ENCODE measurements around the gene CYP46A1. TPM values are rescaled to one million over a fixed set of nuclear protein-coding genes. Genes with fewer than 3 reads are reported as not detected.

The CYP46A1 gene
- total RNA-seq, 2 donors from 2014 or later = 0.15 to 0.29 TPM

- DNase-seq = no peak
- H3K4me1 Mint-ChIP-seq = no peaks in the 10 kb centered on the region
- peaks cover 13% of the 10 kb centered on the region for H3K9me3 ChIP-seq (ENCODE audit: control insufficient read depth, low read length, poor library complexity, severe bottlenecking)
- H3K27me3 Mint-ChIP-seq = peaks cover 6% of the 10 kb centered on the region
- H3K27ac Mint-ChIP-seq = no peak overlapping the region
- no peak for ATAC-seq
- no peaks in the 10 kb centered on the region for H3K36me3 Mint-ChIP-seq (ENCODE audit: low read depth)
- H3K4me3 Mint-ChIP-seq = no peak overlapping the region
Observed at GRCh38 chr14:99707420-99707819, 23.3 kb downstream of the CYP46A1 start.

GRCh38 chr14:99707921-99708320, 23.8 kb downstream of the CYP46A1 start:
- H3K4me3 Mint-ChIP-seq = no peak overlapping the region

DNA sequence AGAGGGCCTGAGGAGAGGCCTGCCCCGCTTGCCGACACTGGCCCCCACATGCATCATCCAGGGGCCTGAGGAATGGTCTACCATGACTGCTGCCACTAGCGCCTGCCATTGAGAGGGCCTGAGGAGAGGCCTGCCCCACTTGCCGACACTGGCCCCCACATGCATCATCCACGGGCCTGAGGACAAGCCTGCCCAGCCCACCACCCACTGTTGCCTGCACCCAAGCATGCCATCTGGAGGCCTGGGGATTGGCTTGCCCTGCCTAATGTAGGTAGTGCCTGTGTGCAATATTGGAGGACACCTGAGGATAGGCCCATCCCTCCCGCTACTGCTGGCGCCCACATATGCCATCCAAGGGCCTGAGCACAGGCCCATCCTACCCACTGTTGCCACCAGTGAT, 24.4 kb downstream of the CYP46A1 start:
- no peak for DNase-seq
- peaks cover 7% of the 10 kb centered on the region for H3K9me3 ChIP-seq (ENCODE audit: control insufficient read depth, low read length, poor library complexity, severe bottlenecking)
- H3K4me1 Mint-ChIP-seq = no peaks in the 10 kb centered on the region
- H3K36me3 Mint-ChIP-seq (ENCODE audit: low read depth) = no peaks in the 10 kb centered on the region
- peaks cover 6% of the 10 kb centered on the region for H3K27me3 Mint-ChIP-seq
- ATAC-seq = no peak
- H3K4me3 Mint-ChIP-seq = no peak overlapping the region
- H3K27ac Mint-ChIP-seq = no peak overlapping the region

More at GRCh38 chr14:99707921-99708320, 23.8 kb downstream of the CYP46A1 start:
- ATAC-seq (no peak), DNase-seq (no peak)
- H3K9me3 ChIP-seq (ENCODE audit: control insufficient read depth, low read length, poor library complexity, severe bottlenecking) = peaks cover 12% of the 10 kb centered on the region
- Mint-ChIP-seq H3K27ac (no peak overlapping the region), H3K27me3 (peaks cover 6% of the 10 kb centered on the region), H3K4me1 (no peaks in the 10 kb centered on the region), H3K36me3 (ENCODE audit: low read depth) (no peaks in the 10 kb centered on the region)

DNA sequence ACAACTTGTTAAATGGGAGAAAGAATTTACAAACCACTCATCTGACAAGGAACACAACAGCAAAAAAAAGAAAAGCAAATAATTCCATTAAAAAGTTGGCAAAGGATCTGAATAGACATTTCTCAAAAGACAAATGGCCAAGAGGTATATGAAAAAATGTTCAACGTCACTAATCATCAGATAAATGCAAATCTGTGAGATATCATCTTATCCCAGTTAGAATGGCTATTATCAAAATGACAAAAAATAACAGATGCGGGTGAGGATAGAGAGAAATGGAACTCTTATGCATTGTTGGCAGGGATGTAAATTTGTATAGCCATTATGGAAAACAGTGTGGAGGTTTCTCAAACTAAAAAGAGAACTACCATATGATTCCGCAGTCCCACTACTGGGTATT, 29.9 kb downstream of the CYP46A1 start:
- H3K9me3 ChIP-seq (ENCODE audit: control insufficient read depth, low read length, poor library complexity, severe bottlenecking) = peaks cover 3% of the 10 kb centered on the region
- DNase-seq (no peak), ATAC-seq (no peak)
- Mint-ChIP-seq H3K27me3 (peaks cover 18% of the 10 kb centered on the region), H3K4me1 (peaks cover 2% of the 10 kb centered on the region), H3K36me3 (ENCODE audit: low read depth) (peaks cover 2% of the 10 kb centered on the region), H3K4me3 (no peak overlapping the region), H3K27ac (no peak overlapping the region)

- no peak for DNase-seq
- H3K9me3 ChIP-seq (ENCODE audit: control insufficient read depth, low read length, poor library complexity, severe bottlenecking) = no peaks in the 10 kb centered on the region
- Mint-ChIP-seq H3K36me3 (ENCODE audit: low read depth) (peaks cover 2% of the 10 kb centered on the region), H3K4me1 (peaks cover 2% of the 10 kb centered on the region), H3K4me3 (no peak overlapping the region), H3K27me3 (peaks cover 18% of the 10 kb centered on the region), H3K27ac (no peak overlapping the region)
- no peak for ATAC-seq
Observed at GRCh38 chr14:99715266-99716000, 31.3 kb downstream of the CYP46A1 start.

DNA sequence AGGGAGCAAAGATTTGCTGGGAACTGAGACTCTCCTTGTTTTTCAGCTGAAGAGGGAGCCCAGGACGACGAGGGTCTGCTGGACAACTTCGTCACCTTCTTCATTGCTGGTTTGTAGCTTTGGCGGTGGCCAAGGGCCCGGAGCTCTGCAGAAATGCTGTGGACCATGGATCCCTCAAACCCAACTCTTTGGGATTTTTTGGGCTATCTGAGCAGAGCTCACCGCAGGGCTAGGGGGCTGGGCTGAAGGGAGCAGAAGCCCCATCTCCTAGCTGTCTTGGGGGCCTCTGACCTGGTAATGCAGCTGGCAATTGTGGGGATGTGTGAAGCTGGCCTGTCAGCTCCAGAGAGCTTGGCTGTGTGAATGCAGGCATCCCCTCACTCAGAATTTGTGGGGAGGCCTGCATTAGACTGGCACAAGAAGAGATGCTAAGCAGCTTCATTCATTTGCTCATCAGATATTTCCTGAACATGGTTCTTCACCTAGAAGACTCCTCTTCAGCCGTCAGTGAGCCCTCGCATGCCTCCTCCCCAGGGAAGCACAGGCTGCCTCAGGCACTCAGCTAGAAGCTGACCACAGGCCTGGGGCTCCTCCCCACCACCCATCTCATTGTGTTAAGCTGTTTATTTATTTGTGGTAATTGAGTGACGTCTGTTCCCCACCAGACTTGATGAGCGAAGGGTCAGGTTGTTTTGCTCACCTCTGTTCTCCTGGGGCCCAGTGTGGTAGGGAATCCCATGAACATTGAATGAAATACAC, 32.2 kb downstream of the CYP46A1 start:
- peaks cover 2% of the 10 kb centered on the region for H3K36me3 Mint-ChIP-seq (ENCODE audit: low read depth)
- no peaks in the 10 kb centered on the region for H3K9me3 ChIP-seq (ENCODE audit: control insufficient read depth, low read length, poor library complexity, severe bottlenecking)
- H3K27me3 Mint-ChIP-seq = peaks cover 18% of the 10 kb centered on the region
- ATAC-seq = no peak
- peaks cover 2% of the 10 kb centered on the region for H3K4me1 Mint-ChIP-seq
- H3K4me3 Mint-ChIP-seq = no peak overlapping the region
- no peak overlapping the region for H3K27ac Mint-ChIP-seq
- DNase-seq = no peak

- no peaks in the 10 kb centered on the region for H3K9me3 ChIP-seq (ENCODE audit: control insufficient read depth, low read length, poor library complexity, severe bottlenecking)
- Mint-ChIP-seq H3K27ac (no peak overlapping the region), H3K4me3 (no peak overlapping the region), H3K4me1 (peaks cover 2% of the 10 kb centered on the region), H3K27me3 (peaks cover 12% of the 10 kb centered on the region), H3K36me3 (ENCODE audit: low read depth) (peaks cover 2% of the 10 kb centered on the region)
- DNase-seq (peak in 1 of 3 donors; percentile 3), ATAC-seq (no peak)
Observed at GRCh38 chr14:99716850-99717681, 33.0 kb downstream of the CYP46A1 start.

DNA sequence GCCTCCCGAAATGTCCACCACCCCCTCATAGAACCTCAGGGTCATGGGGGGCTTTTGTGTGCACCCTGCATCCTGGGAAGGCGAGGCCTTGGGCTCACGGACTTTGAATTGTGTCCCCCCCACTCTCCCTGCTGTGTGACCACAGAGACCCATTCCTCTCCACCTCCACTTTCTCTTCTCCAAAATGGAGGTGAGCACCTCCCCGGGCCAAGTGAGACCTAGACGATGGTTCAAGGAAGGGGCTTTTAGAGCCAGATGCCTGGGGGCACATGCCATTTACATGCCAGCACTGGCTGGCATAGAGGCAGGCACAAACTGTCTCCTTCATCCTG, 33.5 kb downstream of the CYP46A1 start:
- peaks cover 2% of the 10 kb centered on the region for H3K36me3 Mint-ChIP-seq (ENCODE audit: low read depth)
- no peak for ATAC-seq
- no peak overlapping the region for H3K27ac Mint-ChIP-seq

DNA sequence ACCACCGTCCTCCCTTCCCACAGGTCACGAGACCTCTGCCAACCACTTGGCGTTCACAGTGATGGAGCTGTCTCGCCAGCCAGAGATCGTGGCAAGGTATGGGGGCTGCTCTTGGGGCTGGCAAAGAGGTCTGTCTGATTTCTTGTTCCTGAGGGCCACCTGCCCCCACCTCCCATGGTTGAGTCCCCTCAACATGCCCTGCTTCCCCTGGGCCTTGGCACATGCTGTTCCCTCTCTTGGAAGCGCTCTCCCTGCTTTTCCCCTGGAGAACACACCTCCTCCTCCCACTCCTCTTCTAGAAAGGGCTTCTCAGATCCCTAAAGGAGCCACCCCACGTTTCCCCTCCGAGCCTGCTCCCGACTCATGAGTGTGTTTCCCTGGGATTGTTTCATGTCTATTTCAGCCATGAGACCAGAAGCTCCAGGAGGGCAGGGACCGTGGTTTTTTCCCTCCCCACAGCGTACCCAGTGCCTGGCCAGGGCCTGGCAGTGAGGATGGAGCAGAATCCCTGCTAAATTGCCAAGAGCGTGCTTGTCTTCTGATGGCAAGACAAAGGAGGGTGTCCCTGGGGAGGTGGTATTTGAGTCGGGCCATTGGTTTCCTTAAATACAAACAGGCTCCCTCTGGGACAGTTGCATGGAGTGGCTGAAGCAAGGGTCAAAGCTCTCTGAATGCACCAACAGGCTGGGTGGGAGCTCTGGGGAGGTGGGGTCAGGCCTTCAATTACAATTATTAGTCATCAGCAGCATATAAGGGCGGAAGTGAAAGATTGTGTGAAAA, 34.1 kb downstream of the CYP46A1 start:
- Mint-ChIP-seq H3K27ac (no peak overlapping the region), H3K27me3 (peaks cover 12% of the 10 kb centered on the region)
- peak in 1 of 3 donors; percentile 3 for DNase-seq

More for the DNA sequence above, 33.5 kb downstream of the CYP46A1 start:
- peaks cover 2% of the 10 kb centered on the region for H3K4me1 Mint-ChIP-seq
- H3K4me3 Mint-ChIP-seq = no peak overlapping the region
- no peak for DNase-seq
- H3K27me3 Mint-ChIP-seq = peaks cover 12% of the 10 kb centered on the region
- H3K9me3 ChIP-seq (ENCODE audit: control insufficient read depth, low read length, poor library complexity, severe bottlenecking) = no peaks in the 10 kb centered on the region

DNA sequence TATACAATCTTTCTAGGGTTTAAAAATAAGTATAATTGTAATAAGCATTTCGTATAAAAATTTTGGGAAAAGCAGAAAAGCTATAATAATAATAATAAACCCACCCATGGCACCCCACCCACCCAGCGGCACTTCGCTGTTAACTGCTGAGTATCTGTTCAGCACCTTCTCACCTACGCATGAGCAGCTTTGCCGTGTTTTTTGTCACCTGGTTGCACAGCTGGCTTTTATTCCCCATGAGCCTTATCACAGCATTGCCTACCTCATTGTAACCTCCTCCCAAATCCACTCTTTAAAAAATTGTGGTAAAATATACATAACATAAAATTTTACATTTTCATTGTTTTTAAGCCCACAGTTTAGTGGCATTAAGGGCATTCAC, 34.7 kb downstream of the CYP46A1 start:
- DNase-seq (no peak), ATAC-seq (no peak)
- no peaks in the 10 kb centered on the region for H3K9me3 ChIP-seq (ENCODE audit: control insufficient read depth, low read length, poor library complexity, severe bottlenecking)
- Mint-ChIP-seq H3K27me3 (peaks cover 12% of the 10 kb centered on the region), H3K36me3 (ENCODE audit: low read depth) (peaks cover 2% of the 10 kb centered on the region), H3K4me1 (peaks cover 2% of the 10 kb centered on the region), H3K27ac (no peak overlapping the region), H3K4me3 (no peak overlapping the region)

More for the DNA sequence above, 34.1 kb downstream of the CYP46A1 start:
- Mint-ChIP-seq H3K36me3 (ENCODE audit: low read depth) (peaks cover 2% of the 10 kb centered on the region), H3K4me3 (no peak overlapping the region), H3K4me1 (peaks cover 2% of the 10 kb centered on the region)
- no peak for ATAC-seq
- no peaks in the 10 kb centered on the region for H3K9me3 ChIP-seq (ENCODE audit: control insufficient read depth, low read length, poor library complexity, severe bottlenecking)

DNA sequence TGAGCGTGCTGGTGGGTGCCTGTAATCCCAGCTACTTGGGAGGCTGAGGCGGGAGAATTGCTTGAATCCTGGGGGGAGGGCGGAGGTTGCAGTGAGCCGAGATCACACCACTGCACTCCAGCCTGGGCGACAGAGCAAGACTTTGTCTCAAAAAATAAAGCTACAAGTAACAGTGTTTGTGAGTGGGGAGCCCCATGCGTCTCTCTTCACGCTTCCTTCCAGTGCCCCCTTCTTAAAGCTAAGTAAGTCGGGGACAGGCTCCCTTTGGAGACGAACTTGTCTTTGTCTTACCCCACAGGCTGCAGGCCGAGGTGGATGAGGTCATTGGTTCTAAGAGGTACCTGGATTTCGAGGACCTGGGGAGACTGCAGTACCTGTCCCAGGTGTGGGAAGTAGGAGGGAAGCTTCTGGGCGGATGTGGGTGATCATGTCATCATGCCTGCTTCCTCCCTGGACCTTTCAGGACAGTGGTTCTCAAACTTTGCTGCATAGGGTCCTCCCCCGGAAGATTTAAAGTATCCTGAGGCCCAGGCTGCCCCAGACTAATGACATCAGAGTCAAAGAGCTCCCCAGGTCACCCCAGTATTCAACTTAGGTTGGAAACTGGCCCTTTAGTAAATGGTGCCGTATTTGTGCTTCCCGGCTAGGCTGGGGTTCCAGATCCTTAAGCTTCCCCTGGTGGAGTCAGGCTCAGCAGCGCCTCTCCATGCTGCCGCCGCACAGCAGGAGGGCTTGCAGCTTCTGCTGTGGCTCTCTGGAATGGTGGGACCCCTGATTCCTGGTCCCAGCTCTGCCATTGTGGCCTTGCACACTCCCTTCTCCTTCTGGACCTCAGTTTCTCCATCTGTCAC, 37.1 kb downstream of the CYP46A1 start:
- no peaks in the 10 kb centered on the region for H3K9me3 ChIP-seq (ENCODE audit: control insufficient read depth, low read length, poor library complexity, severe bottlenecking)
- Mint-ChIP-seq H3K4me3 (no peak overlapping the region), H3K27ac (no peak overlapping the region), H3K27me3 (peaks cover 23% of the 10 kb centered on the region), H3K36me3 (ENCODE audit: low read depth) (peaks cover 2% of the 10 kb centered on the region), H3K4me1 (peaks cover 2% of the 10 kb centered on the region)
- DNase-seq (peak in 1 of 3 donors; percentile 1), ATAC-seq (no peak)
